GM20431 (cell line): ENCODE measurements around the gene TMEM270.

Experiments
- in situ Hi-C: fragments of 300-500 bp; cut with MseI, MboI; formaldehyde crosslinking; loops from one replicate; pipeline ENCODE4 v1.15.0; 2020; ENCODE audit warnings: low sequenced_read_pairs; ENCODE audit not compliant: unreplicated experiment

Gene TMEM270

GRCh38 chr7:73851410-73852338 is 9.3 kb upstream of the TMEM270 start:
- in situ Hi-C loops, result no loop called here

DNA sequence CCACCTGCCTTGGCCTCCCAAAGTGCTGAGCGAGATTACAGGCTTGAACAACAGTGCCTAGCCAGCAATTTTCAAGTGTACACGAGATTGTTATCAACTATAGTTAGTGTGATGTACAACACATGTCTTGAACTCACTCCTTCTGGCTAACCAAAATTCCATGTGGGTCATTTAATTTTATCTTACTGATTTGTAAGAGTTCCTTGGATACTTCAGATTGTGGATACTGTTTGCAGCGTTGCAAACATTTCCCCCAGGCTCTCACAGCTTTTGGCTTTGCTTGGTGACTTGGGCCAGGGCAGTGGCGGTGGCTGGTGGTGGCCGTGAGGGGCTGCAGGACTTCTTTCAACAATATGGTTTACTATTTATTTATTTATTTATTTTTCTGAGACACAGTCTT is 8.5 kb upstream of the TMEM270 start:
- in situ Hi-C loops, result no loop called here

GRCh38 chr7:73856941-73857340 is 4.0 kb upstream of the TMEM270 start:
- in situ Hi-C loops, result no loop called here

DNA sequence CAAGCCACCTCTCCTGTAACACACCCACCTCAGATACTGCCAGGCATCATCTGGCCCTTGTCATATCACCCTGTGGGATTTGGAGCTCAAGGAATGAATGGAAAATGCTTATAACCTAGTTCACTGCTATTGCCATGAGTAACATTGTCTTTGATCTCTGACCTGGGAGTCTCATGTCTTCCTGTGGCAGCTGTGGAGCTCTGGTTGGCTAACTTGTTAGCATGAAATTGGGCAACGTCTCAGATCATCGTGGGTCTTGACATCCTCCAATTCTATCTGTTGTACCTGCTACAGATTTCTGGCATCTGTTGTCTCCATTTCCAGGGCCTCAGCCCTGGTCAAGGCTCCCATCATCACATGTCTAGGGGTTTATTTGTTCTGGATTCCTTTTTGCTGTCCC is 2.2 kb upstream of the TMEM270 start:
- in situ Hi-C loops, result no loop called here

DNA sequence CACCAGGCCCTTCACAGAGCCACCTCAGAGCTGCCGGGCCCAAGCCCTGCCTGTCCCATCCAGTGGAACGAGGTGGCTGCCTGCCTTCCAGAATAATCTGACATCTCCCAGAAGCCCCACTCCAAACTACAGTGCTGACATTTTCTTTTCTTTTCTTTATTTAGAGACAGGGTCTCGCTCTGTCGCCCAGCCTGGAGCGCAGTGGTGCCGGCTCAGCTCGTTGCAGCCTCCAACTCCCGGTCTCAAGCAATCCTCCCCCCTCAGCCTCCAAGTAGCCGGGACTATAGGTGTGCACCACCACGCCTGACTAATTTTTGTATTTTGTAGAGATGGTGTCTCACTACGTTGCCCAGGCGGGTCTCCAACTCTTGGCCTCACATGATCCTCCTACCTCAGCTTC is 346 bp downstream of the TMEM270 start:
- in situ Hi-C loops, result no loop called here

GRCh38 chr7:73864981-73865711 is 4.2 kb downstream of the TMEM270 start:
- in situ Hi-C loops, result no loop called here

- in situ Hi-C loops, result no loop called here
These were observed 4.9 kb downstream of the TMEM270 start for GRCh38 chr7:73865738-73866445.

GRCh38 chr7:73866446-73866767 is 5.4 kb downstream of the TMEM270 start:
- in situ Hi-C loops, result no loop called here

- in situ Hi-C loops, result no loop called here
These were observed 8.2 kb downstream of the TMEM270 start for GRCh38 chr7:73869011-73869798.

GRCh38 chr7:73870041-73870492 is 9.1 kb downstream of the TMEM270 start:
- in situ Hi-C loops, result no loop called here

DNA sequence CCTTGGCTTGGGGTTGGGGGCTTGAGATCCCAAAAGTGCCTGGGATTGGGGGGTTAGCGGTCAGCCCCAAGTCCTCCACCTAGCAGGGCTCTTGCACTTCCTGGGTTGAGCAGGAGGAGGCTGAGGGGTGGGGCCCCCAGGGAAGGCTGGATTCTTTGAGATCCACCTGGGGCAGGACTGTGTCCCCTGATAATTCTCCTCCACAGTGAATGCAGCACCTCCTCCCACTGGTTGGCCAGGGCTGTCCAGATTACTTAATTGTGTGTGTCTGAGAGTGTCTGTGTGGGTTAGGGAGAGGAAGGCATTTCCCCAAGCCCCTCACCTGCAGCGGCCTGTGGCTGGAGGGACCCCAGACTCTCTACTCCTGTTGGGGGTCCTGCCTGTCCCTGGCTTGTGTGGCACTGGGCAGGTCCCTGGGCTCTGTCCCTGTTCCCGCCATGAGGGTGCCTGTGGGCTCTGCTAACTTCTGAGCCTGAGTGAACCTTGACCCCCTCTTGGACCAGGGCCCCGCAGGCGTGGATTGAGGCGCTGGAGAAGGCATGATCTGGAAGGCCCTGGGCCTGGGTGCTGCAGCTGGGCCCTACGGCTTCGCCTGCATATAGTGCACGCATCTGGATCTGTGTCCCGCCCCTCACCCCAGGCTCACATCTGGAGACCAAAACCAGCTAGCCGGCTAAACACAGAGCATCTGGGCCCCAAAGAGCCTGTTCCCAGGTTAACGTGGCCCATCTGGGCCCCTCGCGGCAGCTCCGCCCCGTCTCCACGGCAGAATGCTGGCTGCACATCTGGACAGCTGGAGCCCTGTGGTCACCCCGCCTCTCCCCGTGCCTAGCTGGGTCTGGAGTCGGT is 10.4 kb downstream of the TMEM270 start:
- in situ Hi-C loops, result no loop called here

GRCh38 chr7:73872056-73872908 is 11.3 kb downstream of the TMEM270 start:
- in situ Hi-C loops, result no loop called here

- in situ Hi-C loops, result no loop called here
These were observed 15.4 kb downstream of the TMEM270 start for GRCh38 chr7:73876361-73876760.

- in situ Hi-C loops, result no loop called here
These were observed 16.0 kb downstream of the TMEM270 start for GRCh38 chr7:73876973-73877372.

DNA sequence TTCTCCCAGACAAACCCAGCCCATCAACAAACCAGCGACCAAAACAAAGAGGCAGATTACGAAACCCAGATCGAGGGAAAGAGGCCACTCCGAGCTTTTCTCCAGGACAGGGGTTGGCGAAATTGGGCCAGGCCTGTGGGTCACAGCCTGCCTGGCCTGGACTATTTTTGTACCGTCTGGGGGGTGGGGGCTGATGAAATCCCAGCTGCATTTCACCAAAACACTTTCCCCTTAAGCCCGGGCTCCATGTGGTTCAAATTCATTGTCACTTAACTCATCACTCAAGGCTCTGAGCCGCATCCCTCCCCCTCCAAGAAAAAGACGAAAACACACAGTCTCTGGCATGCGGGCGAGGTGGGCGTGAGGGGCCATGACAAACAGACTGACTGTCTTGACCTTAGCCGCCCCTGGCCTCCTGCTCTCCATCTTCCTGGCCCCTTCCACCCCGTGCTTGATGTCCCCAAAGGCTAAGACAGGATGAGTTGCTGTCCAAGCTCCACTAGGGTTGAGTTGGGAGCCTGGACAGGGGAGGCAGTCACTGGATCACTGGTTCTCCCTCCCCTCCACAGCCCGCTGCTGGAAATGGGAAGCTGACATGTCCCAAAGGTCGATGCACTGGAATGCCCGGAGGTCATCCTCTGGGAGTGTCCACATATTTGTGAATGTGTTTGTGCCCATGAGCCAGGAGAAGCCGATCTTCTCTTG is 19.2 kb downstream of the TMEM270 start:
- in situ Hi-C loops, result no loop called here

DNA sequence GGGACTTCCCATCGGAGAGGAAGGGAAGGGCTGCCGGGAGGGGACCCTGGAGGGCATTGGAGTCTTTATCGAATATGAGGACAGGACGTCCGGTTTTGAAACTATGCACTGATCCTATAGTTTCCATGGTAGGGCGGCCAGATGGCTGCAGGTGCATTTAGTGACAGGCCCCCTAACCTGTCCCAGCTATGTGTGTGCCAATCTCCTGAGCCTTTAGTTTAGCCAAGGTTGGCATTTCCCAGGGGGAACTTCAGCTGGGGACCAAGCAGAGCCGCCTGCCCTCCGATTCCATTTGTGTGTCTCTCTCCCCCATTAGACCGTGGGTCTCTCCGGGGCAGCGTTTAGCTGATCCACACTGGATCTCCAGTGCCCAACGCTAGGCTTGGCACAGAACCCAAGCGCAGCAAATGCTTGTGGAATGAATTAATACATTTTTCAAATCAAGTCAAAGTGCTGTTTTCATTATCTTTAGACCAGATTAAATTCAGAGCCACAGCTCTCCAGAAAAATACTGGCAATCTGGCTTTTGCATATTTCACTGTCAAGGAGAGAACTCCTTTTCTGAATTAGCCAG is 19.9 kb downstream of the TMEM270 start:
- in situ Hi-C loops, result no loop called here

DNA sequence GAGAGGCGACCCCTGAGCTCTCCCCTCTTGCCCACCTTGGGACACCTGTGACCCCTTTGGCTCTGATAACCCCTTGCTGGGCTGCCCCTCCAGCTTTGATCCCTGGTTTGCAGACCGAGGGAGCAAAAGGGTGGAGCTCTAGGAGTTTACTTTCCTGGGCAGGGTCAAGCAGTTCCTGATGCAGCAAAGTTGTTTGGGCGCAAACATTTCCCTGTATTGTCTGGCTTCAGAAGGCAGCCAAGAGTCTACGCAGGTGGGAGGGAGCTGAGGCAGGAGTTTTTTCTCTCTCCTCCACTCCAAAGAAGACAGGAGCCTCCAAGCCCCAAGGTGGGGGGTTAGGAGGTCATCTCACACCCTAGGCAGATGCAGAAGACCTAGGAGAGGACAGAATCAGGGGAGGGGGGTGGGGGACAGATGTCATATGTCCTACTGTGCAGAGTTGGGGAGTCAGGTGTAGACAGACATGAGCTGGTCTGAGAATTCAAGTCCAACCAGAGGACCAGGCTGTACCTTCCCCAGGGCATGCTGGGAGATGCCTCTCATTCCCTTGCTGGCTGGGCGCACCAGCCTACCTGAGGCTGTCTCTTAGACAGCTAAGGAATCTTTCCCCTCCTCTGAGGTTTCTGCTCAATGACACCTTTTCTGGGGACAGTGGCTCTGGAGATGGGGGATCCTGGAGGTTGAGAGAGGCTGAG is 20.5 kb downstream of the TMEM270 start:
- in situ Hi-C loops, result no loop called here
